OCI-LY3 (cell line): ENCODE results near the gene OR6C74.

ENCODE experiments used
- H2AFZ ChIP-seq: fragments of 200-600, 300-600 bp; shearing (Covaris generic); 2 replicates; pipeline ENCODE4 v1.6.0; 2014; ENCODE audit warnings: antibody characterized with exemption, low read depth, low read length
- H3K27ac ChIP-seq: fragments of 200-600, 300-600 bp; sonication (generic); 2 replicates; pipeline ENCODE4 v1.5.1; 2014; ENCODE audit warnings: mild to moderate bottlenecking, low read length, moderate library complexity, mixed read lengths
- H3K27me3 ChIP-seq: fragments of 200-600, 300-600 bp; sonication (generic); 2 replicates; pipeline ENCODE4 v1.6.1; 2014; ENCODE audit warnings: low read depth, low read length, mixed read lengths
- H3K36me3 ChIP-seq: fragments of 200-600, 300-600 bp; sonication (generic); replicated peaks from 2 replicates; pipeline ENCODE3; 2014; ENCODE audit warnings: low read depth, low read length, mixed read lengths
- H3K4me1 ChIP-seq: fragments of 300-600, 200-600 bp; sonication (generic); 2 replicates; pipeline ENCODE4 v1.6.1; 2014; ENCODE audit warnings: low read length, mixed read lengths
- H3K4me2 ChIP-seq: fragments of 200-600, 300-600 bp; sonication (generic); 2 replicates; pipeline ENCODE4 v1.6.1; 2014; ENCODE audit warnings: low read length, mixed read lengths
- H3K4me3 ChIP-seq: fragments of 300-600, 200-600 bp; sonication (generic); 2 replicates; pipeline ENCODE4 v1.5.1; 2014; ENCODE audit warnings: antibody characterized with exemption, mild to moderate bottlenecking, low read length, moderate library complexity
- H3K79me2 ChIP-seq: fragments of 300-600, 200-600 bp; shearing (Covaris generic); 2 replicates; pipeline ENCODE4 v1.6.1; 2014; ENCODE audit warnings: mild to moderate bottlenecking, low read length, mixed read lengths
- H3K9ac ChIP-seq: fragments of 300-600, 200-600 bp; shearing (Covaris generic); 2 replicates; pipeline ENCODE4 v1.6.0; 2014; ENCODE audit warnings: mild to moderate bottlenecking, low read length, moderate library complexity
- H3K9me3 ChIP-seq: fragments of 200-600, 300-600 bp; shearing (Covaris generic); 2 replicates; pipeline ENCODE4 v1.6.1; 2014; ENCODE audit warnings: low read length, mixed read lengths; ENCODE audit not compliant: insufficient read depth
- H4K20me1 ChIP-seq: fragments of 200-600, 300-600 bp; sonication (generic); 2 replicates; pipeline ENCODE4 v1.6.1; 2016; ENCODE audit warnings: low read length, mixed read lengths; ENCODE audit not compliant: insufficient read depth
- EZH2phosphoT487 ChIP-seq: fragments of 200-600 bp; shearing (Covaris generic); IDR thresholded peaks from 2 replicates; pipeline ENCODE4 v1.6.1; 2018; ENCODE audit warnings: antibody characterized with exemption, mixed run types, low read depth
- TF ChIP-seq, protein P1 (sequence below): fragments of 200-600, 300-600 bp; sonication (generic); IDR thresholded peaks from 2 replicates; pipeline ENCODE4 v1.5.1; 2014; ENCODE audit warnings: antibody characterized with exemption, low read length, low read depth

The OR6C74 gene

DNA sequence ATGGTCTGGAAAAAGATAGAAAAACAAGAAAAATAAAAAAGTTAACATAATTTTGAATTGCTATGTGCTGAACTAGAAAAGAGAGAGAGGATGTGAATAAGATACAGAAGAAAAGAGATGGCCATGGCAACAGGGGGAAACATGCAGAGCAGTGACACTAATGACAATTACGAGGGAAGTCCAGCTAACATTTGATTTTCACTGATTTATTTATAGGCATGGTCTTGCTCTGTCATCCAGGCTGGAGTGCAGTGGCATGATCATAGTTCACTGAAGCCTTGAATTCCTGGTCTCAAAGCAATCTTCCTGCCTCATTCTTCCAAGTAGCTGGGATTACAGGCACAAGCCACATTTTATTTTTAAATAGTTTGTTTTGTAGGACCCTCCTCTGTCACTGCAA, 1.8 kb downstream of the OR6C74 start:
- no peak for TF ChIP-seq EZH2phosphoT487
- TF ChIP-seq, protein P1, sequence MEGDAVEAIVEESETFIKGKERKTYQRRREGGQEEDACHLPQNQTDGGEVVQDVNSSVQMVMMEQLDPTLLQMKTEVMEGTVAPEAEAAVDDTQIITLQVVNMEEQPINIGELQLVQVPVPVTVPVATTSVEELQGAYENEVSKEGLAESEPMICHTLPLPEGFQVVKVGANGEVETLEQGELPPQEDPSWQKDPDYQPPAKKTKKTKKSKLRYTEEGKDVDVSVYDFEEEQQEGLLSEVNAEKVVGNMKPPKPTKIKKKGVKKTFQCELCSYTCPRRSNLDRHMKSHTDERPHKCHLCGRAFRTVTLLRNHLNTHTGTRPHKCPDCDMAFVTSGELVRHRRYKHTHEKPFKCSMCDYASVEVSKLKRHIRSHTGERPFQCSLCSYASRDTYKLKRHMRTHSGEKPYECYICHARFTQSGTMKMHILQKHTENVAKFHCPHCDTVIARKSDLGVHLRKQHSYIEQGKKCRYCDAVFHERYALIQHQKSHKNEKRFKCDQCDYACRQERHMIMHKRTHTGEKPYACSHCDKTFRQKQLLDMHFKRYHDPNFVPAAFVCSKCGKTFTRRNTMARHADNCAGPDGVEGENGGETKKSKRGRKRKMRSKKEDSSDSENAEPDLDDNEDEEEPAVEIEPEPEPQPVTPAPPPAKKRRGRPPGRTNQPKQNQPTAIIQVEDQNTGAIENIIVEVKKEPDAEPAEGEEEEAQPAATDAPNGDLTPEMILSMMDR, result no peak
- H3K9ac ChIP-seq, result no peak overlapping the region
- H3K4me3 ChIP-seq, result no peak overlapping the region
- H3K9me3 ChIP-seq, result no peaks in the 10 kb centered on the region
- no peaks in the 10 kb centered on the region for H3K4me1 ChIP-seq
- H3K79me2 ChIP-seq, result no peaks in the 10 kb centered on the region
- H3K27me3 ChIP-seq, result peaks cover 24% of the 10 kb centered on the region
- no peak overlapping the region for H3K4me2 ChIP-seq
- no peaks in the 10 kb centered on the region for H3K36me3 ChIP-seq
- no peak overlapping the region for H3K27ac ChIP-seq
- no peaks in the 10 kb centered on the region for H4K20me1 ChIP-seq
- H2AFZ ChIP-seq, result no peak overlapping the region

DNA sequence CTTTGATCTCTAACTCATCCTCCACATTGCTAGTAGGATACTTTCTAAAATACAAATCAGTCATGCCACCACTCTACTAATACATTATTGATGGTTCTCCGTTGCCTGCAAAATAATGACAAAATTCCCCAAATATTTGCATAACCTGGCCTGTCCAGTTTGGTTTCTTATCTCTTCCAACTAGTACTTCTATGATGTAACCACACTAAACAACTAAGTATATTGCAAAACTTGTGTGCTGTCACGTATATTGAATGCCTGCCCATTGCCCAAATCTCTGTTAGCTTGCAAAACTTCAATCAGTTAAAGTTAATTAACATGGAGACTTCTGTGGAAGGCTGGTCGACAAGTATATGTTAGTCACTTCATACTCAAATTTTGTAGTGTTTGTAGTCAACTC, 6.5 kb downstream of the OR6C74 start:
- Histone ChIP-seq H3K27ac (no peak overlapping the region), H3K36me3 (no peaks in the 10 kb centered on the region), H3K9ac (no peak overlapping the region), H3K79me2 (no peaks in the 10 kb centered on the region), H2AFZ (no peak overlapping the region), H3K4me3 (no peak overlapping the region), H3K9me3 (no peaks in the 10 kb centered on the region), H3K4me2 (no peak overlapping the region), H3K4me1 (no peaks in the 10 kb centered on the region), H4K20me1 (no peaks in the 10 kb centered on the region), H3K27me3 (peaks cover 24% of the 10 kb centered on the region)
- TF ChIP-seq EZH2phosphoT487, result no peak
- TF ChIP-seq, protein P1, result no peak

DNA sequence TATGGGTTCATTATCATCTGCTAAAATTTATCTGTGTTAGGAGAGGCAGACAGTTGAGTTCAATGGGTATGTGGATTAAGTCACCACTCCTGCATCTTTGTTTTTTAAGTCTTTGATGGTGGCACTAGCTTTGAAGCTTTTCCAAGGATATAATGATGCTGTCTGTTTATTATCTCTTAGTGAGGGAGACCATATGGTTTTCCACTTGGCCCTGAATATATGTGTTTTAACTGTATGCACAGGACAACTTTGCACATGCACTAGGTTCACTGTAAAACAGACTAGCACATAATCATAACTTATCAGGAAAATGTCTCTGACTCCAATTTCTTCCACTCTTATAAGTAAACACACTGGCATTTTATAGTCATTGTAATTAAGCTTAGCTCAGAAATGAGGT, 8.9 kb downstream of the OR6C74 start:
- Histone ChIP-seq H2AFZ (no peak overlapping the region), H4K20me1 (no peaks in the 10 kb centered on the region), H3K27ac (no peak overlapping the region), H3K4me3 (no peak overlapping the region), H3K9me3 (no peaks in the 10 kb centered on the region), H3K9ac (no peak overlapping the region), H3K79me2 (no peaks in the 10 kb centered on the region), H3K4me2 (no peak overlapping the region), H3K27me3 (peaks cover 3% of the 10 kb centered on the region; the same call in 1 of the 2 replicates), H3K4me1 (no peaks in the 10 kb centered on the region), H3K36me3 (no peaks in the 10 kb centered on the region)
- TF ChIP-seq EZH2phosphoT487, result no peak
- TF ChIP-seq, protein P1, result no peak

DNA sequence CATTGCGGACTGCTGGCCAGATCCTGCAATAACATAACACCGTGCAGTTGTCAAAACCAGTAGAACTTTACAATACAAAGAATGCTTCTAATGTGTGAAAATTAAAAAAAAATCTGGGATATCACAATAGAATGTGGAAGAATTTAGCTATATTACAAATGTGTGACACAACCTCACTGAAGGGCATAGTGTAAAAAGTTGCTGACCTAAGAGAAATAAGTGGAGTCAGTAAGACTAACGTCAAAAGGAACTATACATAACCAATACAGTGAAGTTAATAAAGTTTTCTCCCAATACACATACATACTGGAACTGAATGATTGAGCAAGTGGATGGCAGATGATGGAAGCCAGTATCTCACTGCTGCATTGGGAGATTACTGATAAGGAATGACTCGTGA, 12.4 kb downstream of the OR6C74 start:
- no peak overlapping the region for H3K4me3 ChIP-seq
- no peaks in the 10 kb centered on the region for H3K9me3 ChIP-seq
- no peaks in the 10 kb centered on the region for H3K27me3 ChIP-seq
- H4K20me1 ChIP-seq, result no peaks in the 10 kb centered on the region
- H3K27ac ChIP-seq, result no peak overlapping the region
- H3K36me3 ChIP-seq, result no peaks in the 10 kb centered on the region
- H3K4me2 ChIP-seq, result no peak overlapping the region
- H3K79me2 ChIP-seq, result no peaks in the 10 kb centered on the region
- H2AFZ ChIP-seq, result no peak overlapping the region
- H3K4me1 ChIP-seq, result no peaks in the 10 kb centered on the region
- H3K9ac ChIP-seq, result no peak overlapping the region
- TF ChIP-seq, protein P1, result no peak
- TF ChIP-seq EZH2phosphoT487, result no peak
